ENCODE measurements around the gene CD8B2. TPM values are rescaled to one million over a fixed set of nuclear protein-coding genes. Genes with fewer than 3 reads are reported as not detected.
A peak's percentile ranks its signal among the peaks of the same experiment; 100 is the strongest.
"Not testable (repeated sequence)": the region's sequence is repeated elsewhere in the genome, so short reads cannot be mapped to it uniquely, and the experiment has no call there.

CD8B2 gene
- total RNA-seq, 1 donor from 2014 or later: not detected

GRCh38 chr2:106504787-106505186 lies 17.6 kb downstream of the CD8B2 start:
- H3K27ac ChIP-seq; H3K36me3 Mint-ChIP-seq; H3K27ac Mint-ChIP-seq; H3K9ac ChIP-seq; H3K27me3 Mint-ChIP-seq (ENCODE audit: insufficient read depth, low read depth); H3K4me3 ChIP-seq; H3K4me2 ChIP-seq; H3K9me3 ChIP-seq (ENCODE audit: low read depth); H3K4me3 Mint-ChIP-seq; H3F3A ChIP-seq (ENCODE audit: low read depth); H4K20me1 ChIP-seq (ENCODE audit: low read depth); H3K4me1 ChIP-seq; H3K9me3 Mint-ChIP-seq; H3K27me3 ChIP-seq; H3K36me3 ChIP-seq; H3K4me1 Mint-ChIP-seq; DNase-seq (ENCODE audit: low spot score); H2AFZ ChIP-seq (replicated peaks); H3K79me2 ChIP-seq (ENCODE audit: low read depth): not testable (repeated sequence)

DNA sequence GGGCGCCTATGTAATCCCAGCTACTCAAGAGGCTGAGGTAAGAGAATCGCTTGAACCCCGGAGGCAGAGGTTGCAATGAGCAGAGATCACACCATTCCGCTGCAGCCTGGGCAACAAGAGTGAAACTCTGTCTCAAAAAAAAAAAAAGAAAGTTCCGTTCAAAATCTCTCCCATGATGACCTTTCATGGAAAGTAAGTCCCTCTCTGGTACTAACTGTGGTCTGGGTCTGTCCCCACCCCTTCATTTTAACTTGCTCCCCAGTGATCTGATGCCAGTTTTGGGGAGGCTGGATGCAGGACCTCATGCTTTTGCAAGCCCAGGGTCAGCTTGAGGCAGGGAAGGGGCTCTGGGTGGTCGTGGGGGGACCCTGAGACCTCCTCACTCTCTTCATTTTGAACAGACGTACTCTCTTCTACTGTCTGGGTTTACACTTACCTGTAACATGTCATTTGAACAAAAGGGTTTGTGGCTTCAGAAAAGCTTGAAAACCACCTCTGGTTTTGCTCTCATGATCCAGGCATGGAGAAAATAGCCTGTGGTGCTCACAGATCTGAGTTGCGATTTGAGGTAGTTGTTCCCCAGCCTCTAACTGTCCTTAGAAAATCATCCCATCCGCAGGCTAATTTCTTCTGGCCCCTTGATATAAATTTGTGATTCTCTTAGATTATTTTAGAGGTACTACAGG lies 19.0 kb downstream of the CD8B2 start:
- H3K9ac ChIP-seq; H3K27ac ChIP-seq; H3K4me2 ChIP-seq; H3K27me3 Mint-ChIP-seq (ENCODE audit: insufficient read depth, low read depth); H3K9me3 ChIP-seq (ENCODE audit: low read depth); H3F3A ChIP-seq (ENCODE audit: low read depth); DNase-seq (ENCODE audit: low spot score); H3K36me3 Mint-ChIP-seq; H2AFZ ChIP-seq (replicated peaks); H3K27ac Mint-ChIP-seq; H4K20me1 ChIP-seq (ENCODE audit: low read depth); H3K4me3 ChIP-seq; H3K4me1 ChIP-seq; H3K4me3 Mint-ChIP-seq; H3K36me3 ChIP-seq; H3K79me2 ChIP-seq (ENCODE audit: low read depth); H3K27me3 ChIP-seq; H3K9me3 Mint-ChIP-seq: not testable (repeated sequence)
- peaks cover 12% of the 10 kb centered on the region for H3K4me1 Mint-ChIP-seq

GRCh38 chr2:106508660-106509373 lies 21.7 kb downstream of the CD8B2 start:
- H3K27me3 Mint-ChIP-seq (ENCODE audit: insufficient read depth, low read depth); H3K4me2 ChIP-seq; H3K27me3 ChIP-seq; H3K79me2 ChIP-seq (ENCODE audit: low read depth); H3K4me3 ChIP-seq; H3K9me3 Mint-ChIP-seq; H3K36me3 ChIP-seq; H3K27ac ChIP-seq; DNase-seq (ENCODE audit: low spot score); H4K20me1 ChIP-seq (ENCODE audit: low read depth); H3K27ac Mint-ChIP-seq; H3K36me3 Mint-ChIP-seq; H3K9me3 ChIP-seq (ENCODE audit: low read depth); H3K9ac ChIP-seq; H3K4me3 Mint-ChIP-seq; H3K4me1 ChIP-seq; H3F3A ChIP-seq (ENCODE audit: low read depth); H2AFZ ChIP-seq (replicated peaks): not testable (repeated sequence)
- H3K4me1 Mint-ChIP-seq: peaks cover 12% of the 10 kb centered on the region

DNA sequence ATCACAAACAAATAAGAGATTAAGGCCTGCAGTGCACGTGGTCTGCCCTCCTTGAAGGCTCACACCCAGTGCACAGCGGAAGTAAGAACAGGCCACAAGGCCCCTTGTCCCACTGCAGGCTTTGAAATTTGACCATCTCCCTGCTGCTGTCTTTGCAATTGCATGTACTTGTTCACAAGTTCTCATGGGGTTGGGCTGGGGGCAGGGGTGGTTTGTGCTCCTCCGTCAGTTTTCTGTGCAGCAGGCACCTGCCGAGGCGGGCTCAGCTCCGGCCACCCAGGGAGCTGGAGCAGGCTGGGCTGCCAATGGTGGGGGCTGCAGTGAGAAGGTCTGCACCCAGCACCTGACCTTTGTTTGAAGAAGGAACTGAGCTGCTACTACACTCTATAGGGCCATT lies 22.2 kb downstream of the CD8B2 start:
- not testable (repeated sequence) for H3K9me3 Mint-ChIP-seq; H3K27me3 Mint-ChIP-seq (ENCODE audit: insufficient read depth, low read depth)
- peak; percentile 17 for DNase-seq (ENCODE audit: low spot score)

DNA sequence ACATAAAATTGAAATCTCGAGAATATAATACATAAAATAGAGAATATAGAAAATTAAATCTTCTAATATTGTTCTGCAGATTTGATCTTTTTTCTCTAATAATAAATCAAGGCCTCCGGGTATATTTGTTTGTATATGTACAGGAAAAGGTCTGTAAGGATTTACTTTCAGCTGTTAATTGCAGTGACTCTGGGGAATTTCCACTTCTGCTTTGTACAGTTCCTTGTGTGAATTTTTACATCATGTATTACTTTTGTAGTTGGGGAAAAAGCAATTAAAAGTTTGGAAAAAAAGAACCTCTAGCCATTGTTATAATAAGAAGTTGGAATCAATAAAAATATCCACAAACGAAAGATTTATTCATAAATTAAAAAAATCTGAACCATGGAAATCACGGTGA lies 23.6 kb downstream of the CD8B2 start:
- not testable (repeated sequence) for H3K9ac ChIP-seq; H3K9me3 ChIP-seq (ENCODE audit: low read depth); H3K27me3 ChIP-seq; H2AFZ ChIP-seq (replicated peaks); H3K4me3 ChIP-seq; H3K36me3 ChIP-seq; H3K4me1 ChIP-seq; H3K4me2 ChIP-seq; H3K27ac ChIP-seq; H3K27me3 Mint-ChIP-seq (ENCODE audit: insufficient read depth, low read depth); H3F3A ChIP-seq (ENCODE audit: low read depth); H3K9me3 Mint-ChIP-seq; H3K27ac Mint-ChIP-seq; H4K20me1 ChIP-seq (ENCODE audit: low read depth); H3K79me2 ChIP-seq (ENCODE audit: low read depth); DNase-seq (ENCODE audit: low spot score); H3K4me3 Mint-ChIP-seq; H3K36me3 Mint-ChIP-seq
- H3K4me1 Mint-ChIP-seq: peaks cover 12% of the 10 kb centered on the region

More for the DNA sequence above, 22.2 kb downstream of the CD8B2 start:
- H3K4me3 Mint-ChIP-seq; H3F3A ChIP-seq (ENCODE audit: low read depth); H2AFZ ChIP-seq (replicated peaks); H3K9ac ChIP-seq; H3K9me3 ChIP-seq (ENCODE audit: low read depth); H4K20me1 ChIP-seq (ENCODE audit: low read depth); H3K4me1 ChIP-seq; H3K36me3 Mint-ChIP-seq; H3K27ac Mint-ChIP-seq; H3K36me3 ChIP-seq; H3K4me3 ChIP-seq; H3K4me2 ChIP-seq; H3K27me3 ChIP-seq; H3K27ac ChIP-seq; H3K79me2 ChIP-seq (ENCODE audit: low read depth): not testable (repeated sequence)
- peaks cover 12% of the 10 kb centered on the region for H3K4me1 Mint-ChIP-seq

DNA sequence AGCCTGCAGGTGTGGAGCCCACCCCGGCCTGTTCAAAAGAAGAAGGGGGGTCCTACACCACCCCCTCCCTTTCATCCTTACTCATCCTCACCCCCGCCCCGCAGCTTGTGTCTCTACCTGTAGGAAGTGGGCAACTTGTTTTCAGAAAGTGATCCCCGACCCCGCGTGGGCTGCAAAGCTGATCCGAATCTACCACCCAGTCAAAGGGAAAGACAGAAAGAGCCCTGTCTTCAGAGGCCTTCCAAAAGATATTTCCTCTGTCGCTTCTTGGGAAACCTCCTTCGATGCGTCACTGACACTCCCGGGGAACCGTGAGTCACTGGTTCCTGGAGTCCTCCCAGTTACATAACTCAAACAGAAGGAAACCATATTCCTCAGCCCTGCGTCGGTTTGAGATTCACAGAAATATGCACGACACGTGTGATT lies 24.3 kb downstream of the CD8B2 start:
- H3K4me3 Mint-ChIP-seq: not testable (repeated sequence)

GRCh38 chr2:106511934-106512333 lies 24.8 kb downstream of the CD8B2 start:
- H3K9me3 Mint-ChIP-seq; H3K79me2 ChIP-seq (ENCODE audit: low read depth); H3K4me1 ChIP-seq; H2AFZ ChIP-seq (replicated peaks); H3F3A ChIP-seq (ENCODE audit: low read depth); H3K4me3 Mint-ChIP-seq; H3K36me3 ChIP-seq; H3K4me3 ChIP-seq; H3K36me3 Mint-ChIP-seq; H3K27me3 ChIP-seq; H3K9ac ChIP-seq; H3K9me3 ChIP-seq (ENCODE audit: low read depth); DNase-seq (ENCODE audit: low spot score); H3K4me2 ChIP-seq; H3K27ac ChIP-seq; H4K20me1 ChIP-seq (ENCODE audit: low read depth); H3K27me3 Mint-ChIP-seq (ENCODE audit: insufficient read depth, low read depth); H3K27ac Mint-ChIP-seq: not testable (repeated sequence)
- peaks cover 12% of the 10 kb centered on the region for H3K4me1 Mint-ChIP-seq

More for the DNA sequence above, 24.3 kb downstream of the CD8B2 start:
- H3F3A ChIP-seq (ENCODE audit: low read depth); H2AFZ ChIP-seq (replicated peaks); H3K9me3 ChIP-seq (ENCODE audit: low read depth); H3K36me3 Mint-ChIP-seq; H3K27ac ChIP-seq; H3K27me3 ChIP-seq; DNase-seq (ENCODE audit: low spot score); H3K4me3 ChIP-seq; H4K20me1 ChIP-seq (ENCODE audit: low read depth); H3K27ac Mint-ChIP-seq; H3K9ac ChIP-seq; H3K27me3 Mint-ChIP-seq (ENCODE audit: insufficient read depth, low read depth); H3K4me2 ChIP-seq; H3K9me3 Mint-ChIP-seq; H3K4me1 ChIP-seq; H3K79me2 ChIP-seq (ENCODE audit: low read depth); H3K36me3 ChIP-seq: not testable (repeated sequence)
- peaks cover 12% of the 10 kb centered on the region for H3K4me1 Mint-ChIP-seq

- H3F3A ChIP-seq (ENCODE audit: low read depth); H3K4me1 ChIP-seq; H3K4me3 ChIP-seq; H3K27ac ChIP-seq; H3K4me3 Mint-ChIP-seq; H2AFZ ChIP-seq (replicated peaks); H3K9me3 ChIP-seq (ENCODE audit: low read depth); H3K79me2 ChIP-seq (ENCODE audit: low read depth); H3K4me2 ChIP-seq; H3K36me3 Mint-ChIP-seq; H3K9ac ChIP-seq; DNase-seq (ENCODE audit: low spot score); H3K9me3 Mint-ChIP-seq; H3K27me3 ChIP-seq; H4K20me1 ChIP-seq (ENCODE audit: low read depth); H3K27ac Mint-ChIP-seq; H3K27me3 Mint-ChIP-seq (ENCODE audit: insufficient read depth, low read depth); H3K36me3 ChIP-seq: not testable (repeated sequence)
- H3K4me1 Mint-ChIP-seq: peaks cover 14% of the 10 kb centered on the region
Observed at GRCh38 chr2:106513391-106513790, 26.2 kb downstream of the CD8B2 start.

Data from neural progenitor cell (in vitro differentiated cells).